Ureter (tissue), 1 donor: ENCODE measurements around the gene CRIM1. TPM values are rescaled to one million over a fixed set of nuclear protein-coding genes. Genes with fewer than 3 reads are reported as not detected.

Experiments used
- DNase-seq: peaks from one replicate; pipeline ENCODE4 v3.0.0-alpha.2; 2020; ENCODE audit warnings: low spot score
- total RNA-seq: library from RNA; stranded (reverse); gene quantifications from one replicate; pipeline ENCODE4 v1.2.4, GENCODE V29; 2023
- donor health status: DM: yes; HTN: yes; CAD: no.

The CRIM1 gene
- total RNA-seq, 1 donor from 2014 or later = 95.0 TPM

- no peak for DNase-seq
Measured at GRCh38 chr2:36482576-36483214, 127.1 kb downstream of the CRIM1 start.

- no peak for DNase-seq
Measured at GRCh38 chr2:36483290-36483689, 127.7 kb downstream of the CRIM1 start.

DNA sequence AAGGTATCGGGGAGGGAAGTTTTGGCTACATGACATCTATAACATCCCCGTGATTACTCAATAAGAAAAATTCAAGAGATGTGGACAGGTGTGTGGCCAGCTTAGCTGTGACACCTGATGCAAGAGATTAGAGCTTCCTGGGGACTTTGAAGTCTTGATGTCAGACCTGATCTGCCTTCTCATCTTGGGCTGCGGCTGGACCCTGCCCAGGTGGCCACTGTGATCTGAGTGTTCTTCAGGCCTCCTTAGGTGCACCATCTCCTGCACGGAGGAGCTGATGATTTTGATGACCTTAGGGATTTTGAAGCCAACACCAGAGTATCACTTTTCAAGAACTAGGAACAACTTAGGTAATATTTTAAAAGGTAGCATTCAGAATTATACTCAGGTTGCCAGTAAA, 128.9 kb downstream of the CRIM1 start:
- DNase-seq = no peak

GRCh38 chr2:36485521-36485920, 129.9 kb downstream of the CRIM1 start:
- DNase-seq = no peak

DNA sequence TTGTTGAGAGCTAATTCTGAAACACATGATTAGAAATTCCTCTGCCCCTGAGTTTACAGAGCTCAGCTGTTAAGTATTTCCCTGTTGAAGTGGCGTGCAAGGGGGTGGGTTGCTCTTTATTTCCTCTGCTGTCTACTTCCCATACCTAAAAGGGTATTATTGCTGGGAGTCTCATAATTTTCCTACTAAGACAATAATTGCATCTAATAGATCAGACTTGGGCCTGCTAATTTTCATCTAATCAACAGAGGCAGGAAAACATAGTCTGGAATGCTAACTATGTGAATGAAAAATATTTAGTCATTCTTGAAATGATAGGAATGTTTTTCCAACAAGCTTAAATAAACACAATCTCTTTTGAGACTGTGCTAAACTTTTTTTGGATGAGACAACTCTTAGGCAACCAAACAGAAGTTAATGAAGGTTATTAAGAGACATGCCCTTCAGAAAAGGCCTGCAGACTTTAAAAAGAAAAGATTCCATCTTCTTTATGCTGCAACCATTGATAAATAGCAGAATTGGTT, 131.0 kb downstream of the CRIM1 start:
- DNase-seq = no peak

GRCh38 chr2:36487947-36488346, 132.4 kb downstream of the CRIM1 start:
- no peak for DNase-seq

GRCh38 chr2:36489281-36489680, 133.7 kb downstream of the CRIM1 start:
- no peak for DNase-seq

DNA sequence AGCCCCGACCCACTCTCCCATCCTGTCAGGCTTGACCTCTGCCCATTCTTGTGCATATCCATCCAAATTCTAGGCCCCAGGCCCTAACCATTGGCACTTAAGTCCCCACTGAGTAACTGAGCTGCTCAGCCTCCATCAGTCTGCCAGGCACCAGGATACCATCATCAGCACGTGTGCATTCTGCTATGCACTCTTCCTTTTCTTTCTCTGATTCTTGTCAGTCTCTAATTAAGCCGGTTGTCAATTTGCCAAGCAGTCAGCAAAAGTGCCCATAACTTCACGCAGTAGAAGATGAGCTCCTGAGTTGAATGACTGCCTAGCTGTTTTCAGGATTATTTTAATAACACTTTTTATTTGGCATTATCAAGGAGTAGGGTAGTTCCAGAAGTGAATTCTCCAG, 135.2 kb downstream of the CRIM1 start:
- DNase-seq = no peak

- no peak for DNase-seq
Measured at GRCh38 chr2:36492216-36492945, 136.8 kb downstream of the CRIM1 start.

DNA sequence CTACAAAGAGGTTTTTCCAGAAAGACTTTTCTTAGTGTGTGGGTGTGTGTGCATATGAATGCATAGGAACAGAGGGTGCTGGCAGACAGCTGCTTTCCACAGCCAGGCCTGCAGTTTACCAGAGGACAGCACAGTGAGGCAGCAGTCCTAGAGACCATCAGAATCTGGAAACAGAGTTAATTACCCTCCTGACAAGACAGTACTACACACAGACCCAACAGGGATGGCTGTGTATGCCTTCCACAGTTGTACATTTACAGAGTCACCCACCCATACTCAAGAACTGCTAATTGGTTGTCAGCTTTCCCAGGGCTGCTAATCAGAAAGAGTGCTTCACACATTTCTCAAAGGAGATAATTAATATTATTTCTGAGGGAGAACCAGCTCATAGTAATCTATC, 137.7 kb downstream of the CRIM1 start:
- DNase-seq = no peak

GRCh38 chr2:36497570-36498163, 142.1 kb downstream of the CRIM1 start:
- no peak for DNase-seq

DNA sequence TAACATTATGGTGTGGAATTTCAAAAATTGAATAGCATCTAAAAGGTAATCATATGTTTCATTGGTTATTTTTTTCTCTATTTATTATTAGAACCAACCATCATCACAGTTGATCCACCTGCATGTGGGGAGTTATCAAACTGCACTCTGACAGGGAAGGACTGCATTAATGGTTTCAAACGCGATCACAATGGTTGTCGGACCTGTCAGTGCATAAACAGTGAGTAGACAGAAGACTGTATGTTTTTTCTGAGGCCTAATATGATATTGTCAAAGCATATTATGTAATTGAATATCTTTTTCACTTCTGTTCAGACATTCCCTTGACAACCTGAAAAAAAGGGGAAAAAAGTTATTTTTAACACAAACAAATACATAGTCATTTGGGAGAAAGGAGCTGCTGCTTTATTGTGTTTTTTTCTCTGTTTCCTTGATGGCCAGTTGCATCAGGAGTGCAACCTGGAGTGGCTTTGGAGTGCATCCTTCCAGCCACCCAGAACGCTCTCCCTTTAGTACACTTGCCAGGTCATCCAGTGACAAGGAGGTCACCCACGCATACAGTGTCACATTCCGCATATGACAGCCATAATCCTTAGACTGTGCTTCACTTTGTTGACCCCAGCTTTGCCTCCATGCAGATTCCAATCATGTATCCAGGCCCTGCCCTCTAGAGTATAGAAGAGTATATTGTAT, 143.7 kb downstream of the CRIM1 start:
- DNase-seq = no peak

DNA sequence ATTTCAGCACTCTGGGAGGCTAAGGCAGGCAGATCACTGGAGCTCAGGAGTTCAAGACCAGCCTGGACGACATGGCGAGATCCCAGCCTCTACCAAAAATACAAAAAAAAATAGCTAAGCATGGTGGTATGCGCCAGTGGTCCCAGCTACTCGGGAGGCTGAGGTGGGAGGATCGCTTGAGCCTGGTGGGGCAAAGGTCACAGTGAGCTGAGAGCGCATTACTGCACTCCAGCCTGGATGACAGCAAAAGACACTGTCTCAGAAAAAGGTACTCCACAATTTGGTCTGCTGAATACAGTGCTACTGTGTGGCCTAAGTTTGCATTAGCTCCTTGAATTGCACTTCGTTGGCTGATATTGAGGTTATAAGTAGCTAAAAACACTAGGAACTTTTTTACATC, 144.5 kb downstream of the CRIM1 start:
- no peak for DNase-seq

- no peak for DNase-seq
Measured at GRCh38 chr2:36502081-36502480, 146.5 kb downstream of the CRIM1 start.

- DNase-seq = no peak
Measured at GRCh38 chr2:36507408-36507812, 151.8 kb downstream of the CRIM1 start.

- DNase-seq = no peak
Measured at GRCh38 chr2:36509075-36509474, 153.5 kb downstream of the CRIM1 start.

DNA sequence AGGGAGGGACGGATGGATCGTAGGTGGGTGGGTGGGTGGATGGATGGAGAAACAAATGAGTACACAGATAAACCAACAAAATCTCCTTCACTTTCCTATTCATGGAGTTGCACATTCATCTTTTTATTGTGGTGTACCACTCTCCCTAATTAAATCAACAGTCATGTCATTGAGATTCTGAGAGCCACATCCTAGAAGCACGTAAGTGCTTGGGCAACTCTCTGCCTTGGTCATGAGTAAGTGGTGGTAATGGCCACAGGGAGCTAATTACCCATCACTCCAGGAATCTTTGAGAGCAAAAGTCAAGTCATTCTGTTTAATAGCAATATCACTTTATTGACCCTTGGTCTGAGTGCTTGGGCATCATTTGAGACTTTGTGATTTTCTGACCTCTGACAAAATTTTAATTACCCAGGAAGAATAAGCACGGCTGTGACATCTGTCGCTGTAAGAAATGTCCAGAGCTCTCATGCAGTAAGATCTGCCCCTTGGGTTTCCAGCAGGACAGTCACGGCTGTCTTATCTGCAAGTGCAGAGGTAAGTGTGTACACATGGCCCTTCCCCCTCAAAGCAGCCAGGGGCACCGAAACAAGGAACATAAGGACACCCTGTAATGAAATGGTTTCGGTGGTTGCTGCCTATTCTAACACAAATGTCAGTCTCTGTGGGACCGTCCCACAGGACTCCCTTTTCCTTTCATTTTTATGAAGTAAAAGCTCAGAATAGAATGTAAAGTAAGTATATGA, 156.5 kb downstream of the CRIM1 start:
- DNase-seq = no peak

DNA sequence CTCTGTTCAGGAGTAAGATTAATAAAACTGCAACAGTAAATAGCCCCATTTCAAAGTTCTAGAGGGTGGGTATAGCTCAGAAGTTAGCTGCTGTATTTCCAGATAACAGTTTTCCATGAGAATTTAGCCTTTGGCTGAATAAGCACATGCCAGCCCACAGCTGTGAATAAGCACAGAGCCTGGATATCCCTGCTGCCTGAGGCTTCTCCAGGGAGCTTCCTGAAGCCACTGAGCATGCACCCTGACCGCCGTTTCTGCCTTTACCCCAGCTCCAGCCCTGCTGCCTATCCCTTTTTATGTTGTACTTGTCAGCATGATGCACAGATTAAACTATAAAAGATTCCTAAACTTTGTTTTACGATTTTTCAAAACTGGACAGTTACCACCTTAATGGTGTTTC, 157.1 kb downstream of the CRIM1 start:
- DNase-seq = no peak

DNA sequence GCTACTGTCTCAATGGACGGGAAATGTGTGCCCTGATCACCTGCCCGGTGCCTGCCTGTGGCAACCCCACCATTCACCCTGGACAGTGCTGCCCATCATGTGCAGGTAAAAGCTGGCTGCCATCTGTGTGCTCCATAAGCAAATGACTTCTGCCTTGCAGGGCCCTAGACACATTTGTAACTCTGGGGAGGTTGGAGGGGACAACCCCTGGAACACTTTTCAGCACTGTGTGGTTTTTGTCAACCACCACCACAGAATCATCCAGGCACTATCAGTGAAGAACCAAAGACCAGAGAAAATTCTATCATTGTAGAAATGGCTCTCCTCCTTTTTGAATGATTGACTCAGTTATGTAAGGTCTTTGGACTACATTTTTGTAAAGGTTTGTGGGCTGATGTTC, 158.1 kb downstream of the CRIM1 start:
- DNase-seq = no peak

- no peak for DNase-seq
Measured at GRCh38 chr2:36515538-36515937, 160.0 kb downstream of the CRIM1 start.

- DNase-seq = no peak
Measured at GRCh38 chr2:36516136-36516870, 160.7 kb downstream of the CRIM1 start.
